ENCODE results near the gene AMN.

GRCh38 chr14:102891111-102891510 lies 31.4 kb upstream of the AMN start:
- TF ChIP-seq, protein P1, sequence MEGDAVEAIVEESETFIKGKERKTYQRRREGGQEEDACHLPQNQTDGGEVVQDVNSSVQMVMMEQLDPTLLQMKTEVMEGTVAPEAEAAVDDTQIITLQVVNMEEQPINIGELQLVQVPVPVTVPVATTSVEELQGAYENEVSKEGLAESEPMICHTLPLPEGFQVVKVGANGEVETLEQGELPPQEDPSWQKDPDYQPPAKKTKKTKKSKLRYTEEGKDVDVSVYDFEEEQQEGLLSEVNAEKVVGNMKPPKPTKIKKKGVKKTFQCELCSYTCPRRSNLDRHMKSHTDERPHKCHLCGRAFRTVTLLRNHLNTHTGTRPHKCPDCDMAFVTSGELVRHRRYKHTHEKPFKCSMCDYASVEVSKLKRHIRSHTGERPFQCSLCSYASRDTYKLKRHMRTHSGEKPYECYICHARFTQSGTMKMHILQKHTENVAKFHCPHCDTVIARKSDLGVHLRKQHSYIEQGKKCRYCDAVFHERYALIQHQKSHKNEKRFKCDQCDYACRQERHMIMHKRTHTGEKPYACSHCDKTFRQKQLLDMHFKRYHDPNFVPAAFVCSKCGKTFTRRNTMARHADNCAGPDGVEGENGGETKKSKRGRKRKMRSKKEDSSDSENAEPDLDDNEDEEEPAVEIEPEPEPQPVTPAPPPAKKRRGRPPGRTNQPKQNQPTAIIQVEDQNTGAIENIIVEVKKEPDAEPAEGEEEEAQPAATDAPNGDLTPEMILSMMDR (IDR thresholded peaks at IDR 0.05) = no peak
- TF ChIP-seq POLR2A (IDR thresholded peaks at IDR 0.05) (no peak), POLR2AphosphoS5 (IDR thresholded peaks at IDR 0.05) (no peak)
